Lower leg skin (tissue), 3 donors: ENCODE data around the gene VDR.

Experiments
- POLR2A ChIP-seq, 2 donors: fragments of 450-650 bp; IDR thresholded peaks; one replicate each; pipeline ENCODE4 v1.6.1; 2016 to 2017; ENCODE audit warnings: antibody characterized with exemption in 2 of 2, mild to moderate bottlenecking in 1 of 2, moderate library complexity in 1 of 2
- TF ChIP-seq, protein P1 (sequence below), 3 donors: fragments of 450-650 bp; IDR thresholded peaks; one replicate each; pipeline ENCODE4 v1.5.1; 2016; ENCODE audit warnings: antibody characterized with exemption in 3 of 3, mild to moderate bottlenecking in 3 of 3, moderate library complexity in 2 of 3

DNA sequence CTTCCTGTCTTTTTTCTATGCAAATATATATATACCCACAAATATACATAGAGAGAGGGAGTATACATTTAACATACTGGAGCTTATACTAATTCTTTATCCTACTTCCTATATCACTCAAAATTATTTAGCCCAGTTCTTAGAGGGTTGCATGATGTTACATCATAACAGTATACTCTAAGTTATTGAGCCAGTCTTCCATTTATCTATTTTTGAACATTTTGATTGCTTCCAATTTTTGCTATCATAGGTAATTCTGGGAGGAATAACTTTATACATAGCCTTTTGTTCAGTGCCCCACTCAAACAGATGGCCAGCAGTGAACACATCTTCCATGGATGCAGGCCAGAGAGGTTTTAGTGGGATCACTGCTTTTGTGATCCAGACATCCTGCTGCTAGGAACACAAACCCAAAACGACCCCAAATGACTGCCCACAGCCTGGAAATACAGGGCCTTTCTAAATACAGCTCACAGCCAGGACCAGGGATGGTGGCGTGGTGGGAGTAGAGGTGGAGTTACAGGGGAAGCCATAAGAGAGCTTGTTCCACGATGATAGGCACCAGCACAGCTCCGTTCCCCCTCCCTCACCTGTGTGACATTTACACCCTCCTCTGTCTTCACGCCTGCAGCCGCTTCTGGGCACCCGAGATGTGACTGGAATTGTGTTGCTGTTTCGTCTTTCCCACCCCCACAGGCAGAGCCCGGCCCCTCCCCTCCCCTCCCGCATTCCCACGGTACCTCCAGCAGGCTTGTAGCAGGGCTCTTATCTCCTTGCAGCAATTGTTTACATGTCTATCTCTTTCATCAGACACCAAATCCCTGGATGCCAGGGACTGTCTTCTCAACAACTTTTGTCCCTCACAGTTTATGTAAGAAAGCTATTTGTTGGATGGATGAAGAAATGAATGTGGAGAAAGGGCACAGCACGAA lies 54.4 kb downstream of the VDR start:
- TF ChIP-seq, protein P1, sequence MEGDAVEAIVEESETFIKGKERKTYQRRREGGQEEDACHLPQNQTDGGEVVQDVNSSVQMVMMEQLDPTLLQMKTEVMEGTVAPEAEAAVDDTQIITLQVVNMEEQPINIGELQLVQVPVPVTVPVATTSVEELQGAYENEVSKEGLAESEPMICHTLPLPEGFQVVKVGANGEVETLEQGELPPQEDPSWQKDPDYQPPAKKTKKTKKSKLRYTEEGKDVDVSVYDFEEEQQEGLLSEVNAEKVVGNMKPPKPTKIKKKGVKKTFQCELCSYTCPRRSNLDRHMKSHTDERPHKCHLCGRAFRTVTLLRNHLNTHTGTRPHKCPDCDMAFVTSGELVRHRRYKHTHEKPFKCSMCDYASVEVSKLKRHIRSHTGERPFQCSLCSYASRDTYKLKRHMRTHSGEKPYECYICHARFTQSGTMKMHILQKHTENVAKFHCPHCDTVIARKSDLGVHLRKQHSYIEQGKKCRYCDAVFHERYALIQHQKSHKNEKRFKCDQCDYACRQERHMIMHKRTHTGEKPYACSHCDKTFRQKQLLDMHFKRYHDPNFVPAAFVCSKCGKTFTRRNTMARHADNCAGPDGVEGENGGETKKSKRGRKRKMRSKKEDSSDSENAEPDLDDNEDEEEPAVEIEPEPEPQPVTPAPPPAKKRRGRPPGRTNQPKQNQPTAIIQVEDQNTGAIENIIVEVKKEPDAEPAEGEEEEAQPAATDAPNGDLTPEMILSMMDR (IDR thresholded peaks at IDR 0.05), result no peak
- no peak for TF ChIP-seq POLR2A (IDR thresholded peaks at IDR 0.05)
